Retina (tissue), 1 donor: ENCODE measurements around the gene RHOF.

Experiments used
- DNase-seq: peaks from one replicate; pipeline ENCODE4 v3.0.0-alpha.2; 2016

Gene RHOF

GRCh38 chr12:121817648-121818043 is 24.2 kb upstream of the RHOF start:
- no peak for DNase-seq

GRCh38 chr12:121816925-121817647 is 23.6 kb upstream of the RHOF start:
- DNase-seq = no peak

- no peak for DNase-seq
These were observed 21.8 kb upstream of the RHOF start for GRCh38 chr12:121815263-121815662.

GRCh38 chr12:121814429-121815119 is 21.1 kb upstream of the RHOF start:
- DNase-seq = no peak

GRCh38 chr12:121813951-121814350 is 20.5 kb upstream of the RHOF start:
- DNase-seq = no peak

GRCh38 chr12:121812921-121813896 is 19.7 kb upstream of the RHOF start:
- DNase-seq = no peak

GRCh38 chr12:121812320-121812871 is 18.9 kb upstream of the RHOF start:
- peak; percentile 86 for DNase-seq

GRCh38 chr12:121811434-121812319 is 18.2 kb upstream of the RHOF start:
- peak; percentile 91 for DNase-seq

- no peak for DNase-seq
These were observed 17.4 kb upstream of the RHOF start for GRCh38 chr12:121810833-121811433.

- no peak for DNase-seq
These were observed 16.8 kb upstream of the RHOF start for GRCh38 chr12:121810234-121810817.

- DNase-seq = no peak
These were observed 16.2 kb upstream of the RHOF start for GRCh38 chr12:121809712-121810116.

- no peak for DNase-seq
These were observed 15.1 kb upstream of the RHOF start for GRCh38 chr12:121808623-121809022.

- no peak for DNase-seq
These were observed 14.3 kb upstream of the RHOF start for GRCh38 chr12:121807642-121808347.

- peak; percentile 64 for DNase-seq
These were observed 13.3 kb upstream of the RHOF start for GRCh38 chr12:121806546-121807423.

- no peak for DNase-seq
These were observed 12.6 kb upstream of the RHOF start for GRCh38 chr12:121806009-121806545.

- DNase-seq = peak; percentile 72
These were observed 11.9 kb upstream of the RHOF start for GRCh38 chr12:121805171-121806008.

- DNase-seq = peak; percentile 46
These were observed 11.1 kb upstream of the RHOF start for GRCh38 chr12:121804417-121805111.
